ENCODE measurements around the gene CFAP157.
A peak's percentile ranks its signal among the peaks of the same experiment; 100 is the strongest.

Gene CFAP157

DNA sequence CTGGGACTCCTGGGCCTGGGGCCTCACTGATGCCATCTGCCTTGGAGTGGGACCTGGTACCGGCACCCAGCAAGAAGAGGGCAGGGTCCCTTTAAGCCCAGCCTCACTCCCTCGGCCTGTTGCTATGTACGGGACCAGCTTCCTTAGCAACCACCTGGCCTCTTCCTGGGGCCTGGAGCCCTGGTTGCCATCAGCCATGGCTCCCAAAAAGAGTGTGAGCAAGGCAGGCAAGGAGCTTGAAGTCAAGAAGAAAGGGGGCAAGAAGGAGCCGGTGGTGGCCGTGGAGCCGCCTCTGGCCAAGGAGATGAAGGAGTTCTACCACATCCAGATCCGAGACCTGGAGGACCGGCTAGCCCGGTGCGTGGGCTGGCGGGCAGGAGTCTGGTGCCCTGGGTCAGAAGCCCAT, at the start of gene CFAP157:
TSS of gene CFAP157 (plus strand) at position 153 of the 406 bp plus-strand sequence. CDS start at position 197, 44 bp downstream.
- no peak for TF ChIP-seq CTCF (conservative IDR thresholded peaks at IDR 0.05; ENCODE audit: control insufficient read depth, insufficient read depth, low read depth, low read length)
- no peak for DNase-seq (ENCODE audit: low read depth)
- no peak within 1 kb of the TSS for H3K4me3 ChIP-seq (ENCODE audit: control insufficient read depth, low read depth, low read length)

GRCh38 chr9:127658428-127658827, 48.4 kb upstream of the CFAP157 start:
- no peak overlapping the region for H3K4me3 ChIP-seq (ENCODE audit: control insufficient read depth, low read depth, low read length)
- TF ChIP-seq CTCF (conservative IDR thresholded peaks at IDR 0.05; ENCODE audit: control insufficient read depth, insufficient read depth, low read depth, low read length) = no peak
- DNase-seq (ENCODE audit: low read depth) = no peak

DNA sequence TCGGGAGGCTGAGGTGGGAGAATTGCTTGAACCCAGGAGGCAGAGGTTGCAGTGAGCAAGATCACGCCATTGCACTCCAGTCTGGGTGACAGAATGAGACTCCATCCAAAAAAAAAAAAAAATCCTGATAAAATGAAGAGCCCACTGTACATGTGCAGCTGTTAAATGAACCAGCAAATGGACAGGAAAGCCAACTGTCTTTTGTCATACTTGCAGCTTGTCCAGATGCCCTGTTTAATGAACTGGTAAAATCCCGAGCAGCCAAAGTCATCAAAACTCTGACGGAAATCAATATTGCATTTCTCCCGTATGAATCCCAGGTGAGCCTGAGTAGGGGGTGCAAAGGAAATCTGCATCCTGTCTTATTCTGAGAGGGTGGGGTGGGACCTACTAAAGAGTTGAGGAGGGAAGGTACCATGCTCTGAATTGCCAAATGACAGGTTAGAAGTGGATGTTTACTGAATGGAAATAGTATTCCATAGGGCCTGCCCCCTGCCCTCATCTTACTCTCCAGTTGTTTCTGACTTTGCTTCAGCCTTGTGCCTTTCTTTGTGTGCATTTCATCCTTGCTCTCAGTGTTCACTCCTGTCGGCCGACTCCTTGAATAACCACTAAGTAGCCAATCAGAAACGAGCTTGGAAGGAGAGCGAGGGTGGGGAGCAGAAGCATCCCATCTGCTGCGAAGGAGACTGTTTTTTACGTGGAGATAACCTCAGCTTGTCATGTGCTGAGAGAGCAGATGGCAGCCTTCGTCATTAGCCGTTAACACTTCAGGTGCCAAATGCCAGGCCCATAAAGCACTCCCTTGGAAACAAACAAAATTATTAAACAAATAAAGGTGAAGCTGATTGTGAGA, 45.7 kb upstream of the CFAP157 start:
- H3K4me3 ChIP-seq (ENCODE audit: control insufficient read depth, low read depth, low read length) = no peak overlapping the region
- DNase-seq (ENCODE audit: low read depth) = no peak
- no peak for TF ChIP-seq CTCF (conservative IDR thresholded peaks at IDR 0.05; ENCODE audit: control insufficient read depth, insufficient read depth, low read depth, low read length)

DNA sequence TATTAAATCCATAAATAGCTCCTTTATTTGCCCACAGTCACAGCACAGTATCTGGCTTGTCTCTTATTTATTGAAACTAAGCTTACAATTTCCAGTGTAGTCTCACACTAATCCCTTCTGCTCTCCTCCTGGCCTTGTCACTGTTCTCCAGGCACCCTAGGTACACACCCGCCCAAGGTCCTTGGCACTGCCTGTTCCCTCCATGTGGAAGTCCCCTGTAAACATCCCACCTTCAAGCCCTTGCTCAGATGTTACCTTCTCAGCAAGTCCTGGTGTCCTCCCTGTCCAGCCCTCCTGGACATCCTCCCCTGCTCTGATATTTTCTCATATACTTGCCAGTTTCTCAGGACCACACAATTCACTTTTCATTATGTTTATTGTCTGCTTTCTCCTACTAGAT, 44.2 kb upstream of the CFAP157 start:
- DNase-seq (ENCODE audit: low read depth) = no peak
- H3K4me3 ChIP-seq (ENCODE audit: control insufficient read depth, low read depth, low read length) = no peak overlapping the region
- no peak for TF ChIP-seq CTCF (conservative IDR thresholded peaks at IDR 0.05; ENCODE audit: control insufficient read depth, insufficient read depth, low read depth, low read length)

- no peak overlapping the region for H3K4me3 ChIP-seq (ENCODE audit: control insufficient read depth, low read depth, low read length)
- DNase-seq (ENCODE audit: low read depth) = no peak
- no peak for TF ChIP-seq CTCF (conservative IDR thresholded peaks at IDR 0.05; ENCODE audit: control insufficient read depth, insufficient read depth, low read depth, low read length)
Measured at GRCh38 chr9:127664324-127664677, 42.5 kb upstream of the CFAP157 start.

- TF ChIP-seq CTCF (conservative IDR thresholded peaks at IDR 0.05; ENCODE audit: control insufficient read depth, insufficient read depth, low read depth, low read length) = no peak
- peak; percentile 49 for DNase-seq (ENCODE audit: low read depth)
- no peak overlapping the region for H3K4me3 ChIP-seq (ENCODE audit: control insufficient read depth, low read depth, low read length)
Measured at GRCh38 chr9:127664678-127665507, 41.9 kb upstream of the CFAP157 start.
